GM21619 (cell line): ENCODE measurements around the gene OR2M7.
A peak's percentile ranks its signal among the peaks of the same experiment; 100 is the strongest.
"Not testable (repeated sequence)": the region's sequence is repeated elsewhere in the genome, so short reads cannot be mapped to it uniquely, and the experiment has no call there.

ENCODE experiments used
- ATAC-seq: cut with Tn5 transposase; IDR thresholded peaks from one replicate; pipeline ENCODE4 v1.9.1; 2021; ENCODE audit not compliant: unreplicated experiment

OR2M7 gene

GRCh38 chr1:248324468-248324867 lies at the start of gene OR2M7:
OR2M7 (minus strand) TSS chr1:248324568; CDS start chr1:248324568, 0 bp downstream.
- ATAC-seq, result no peak

GRCh38 chr1:248373761-248374160 lies 49.4 kb upstream of the OR2M7 start:
- ATAC-seq, result no peak

- ATAC-seq, result peak; percentile 61
Observed at GRCh38 chr1:248372394-248372793, 48.0 kb upstream of the OR2M7 start.

GRCh38 chr1:248366609-248367008 lies 42.2 kb upstream of the OR2M7 start:
- ATAC-seq, result no peak

- ATAC-seq, result no peak
Observed at GRCh38 chr1:248361121-248361715, 36.9 kb upstream of the OR2M7 start, which contains the start of gene OR2T4. OR2T4 (plus strand) TSS chr1:248361665; CDS start chr1:248361665, 0 bp downstream.

GRCh38 chr1:248359415-248359814 lies 35.0 kb upstream of the OR2M7 start:
- ATAC-seq, result no peak

GRCh38 chr1:248348475-248348874 lies 24.1 kb upstream of the OR2M7 start, which contains the start of gene OR14C36:
OR14C36 (plus strand) TSS chr1:248348775; CDS start chr1:248348775, 0 bp downstream.
- ATAC-seq, result no peak

- no peak for ATAC-seq
Observed at GRCh38 chr1:248343451-248343850, 19.1 kb upstream of the OR2M7 start.

GRCh38 chr1:248316796-248317195 lies 7.6 kb downstream of the OR2M7 start:
- no peak for ATAC-seq

GRCh38 chr1:248306740-248307139 lies 17.6 kb downstream of the OR2M7 start:
- not testable (repeated sequence) for ATAC-seq

- ATAC-seq, result no peak
Observed at GRCh38 chr1:248306103-248306502, 18.3 kb downstream of the OR2M7 start.

- ATAC-seq, result not testable (repeated sequence)
Observed at GRCh38 chr1:248305672-248306071, 18.7 kb downstream of the OR2M7 start.

- no peak for ATAC-seq
Observed at GRCh38 chr1:248303324-248303723, 21.0 kb downstream of the OR2M7 start, which contains the start of gene OR2T12. OR2T12 (minus strand) TSS chr1:248303424; CDS start chr1:248295578, 7,846 bp downstream.

GRCh38 chr1:248288391-248288790 lies 36.0 kb downstream of the OR2M7 start:
- no peak for ATAC-seq

- no peak for ATAC-seq
Observed at GRCh38 chr1:248277876-248278275, 46.5 kb downstream of the OR2M7 start, which contains the start of gene OR2T33. OR2T33 (minus strand) TSS chr1:248277976; CDS start chr1:248273814, 4,162 bp downstream.
